HG03175 (cell line): Measurements from ENCODE around the gene CUL4A.
A peak's percentile ranks its signal among the peaks of the same experiment; 100 is the strongest.

Experiments
- ATAC-seq: cut with Tn5 transposase; IDR thresholded peaks from one replicate; pipeline ENCODE4 v1.9.1; 2021; ENCODE audit warnings: mild to moderate bottlenecking, moderate library complexity; ENCODE audit not compliant: unreplicated experiment

Gene CUL4A

GRCh38 chr13:113207890-113208420 lies 1.5 kb upstream of the CUL4A start:
- ATAC-seq, result peak; percentile 9

GRCh38 chr13:113208421-113209335 lies 735 bp upstream of the CUL4A start, which contains the start of gene PCID2:
Gene PCID2, minus strand, starts transcription at chr13:113208669. Its CDS starts 35 bp downstream, at chr13:113208634.
- peak; percentile 73 for ATAC-seq

GRCh38 chr13:113209759-113210421 lies 477 bp downstream of the CUL4A start:
- ATAC-seq, result peak; percentile 48

- ATAC-seq, result no peak
Measured at GRCh38 chr13:113210833-113211232, 1.4 kb downstream of the CUL4A start.

GRCh38 chr13:113211774-113212173 lies 2.4 kb downstream of the CUL4A start:
- no peak for ATAC-seq

GRCh38 chr13:113216254-113217048 lies 7.0 kb downstream of the CUL4A start:
- ATAC-seq, result no peak

GRCh38 chr13:113218586-113218985 lies 9.2 kb downstream of the CUL4A start:
- no peak for ATAC-seq

- no peak for ATAC-seq
Measured at GRCh38 chr13:113219256-113219940, 10.0 kb downstream of the CUL4A start.

- no peak for ATAC-seq
Measured at GRCh38 chr13:113220141-113220598, 10.8 kb downstream of the CUL4A start.

- ATAC-seq, result no peak
Measured at GRCh38 chr13:113220877-113221276, 11.5 kb downstream of the CUL4A start.

GRCh38 chr13:113223070-113223469 lies 13.7 kb downstream of the CUL4A start:
- no peak for ATAC-seq

GRCh38 chr13:113224486-113224885 lies 15.1 kb downstream of the CUL4A start:
- no peak for ATAC-seq

GRCh38 chr13:113225515-113225914 lies 16.1 kb downstream of the CUL4A start:
- ATAC-seq, result no peak

- ATAC-seq, result no peak
Measured at GRCh38 chr13:113226873-113227450, 17.5 kb downstream of the CUL4A start.

- no peak for ATAC-seq
Measured at GRCh38 chr13:113229161-113229560, 19.7 kb downstream of the CUL4A start.

GRCh38 chr13:113229791-113230190 lies 20.4 kb downstream of the CUL4A start:
- ATAC-seq, result no peak

- no peak for ATAC-seq
Measured at GRCh38 chr13:113231306-113232207, 22.1 kb downstream of the CUL4A start.

GRCh38 chr13:113232208-113233003 lies 23.0 kb downstream of the CUL4A start:
- ATAC-seq, result no peak
